SK-N-SH treated with all-trans-retinoic acid at 6 μM for 48 hours (cell line): Measurements from ENCODE around the gene CLPTM1L.

Experiments
- ATAC-seq: fragments of 200-7000 bp; cut with Tn5 transposase; 3 replicates; pipeline ENCODE4 v1.9.1; 2020; ENCODE audit warnings: mild to moderate bottlenecking, moderate library complexity
- ARNTL ChIP-seq: fragments of 450-650 bp; formaldehyde crosslinking; IDR thresholded peaks from 2 replicates; pipeline ENCODE4 v1.5.0; 2020; ENCODE audit warnings: low read depth, mild to moderate bottlenecking, moderate library complexity, borderline replicate concordance
- BACH2 ChIP-seq: fragments of 250-450 bp; sonication (Bioruptor Pico); IDR thresholded peaks from 2 replicates; pipeline ENCODE4 v1.9.0; 2021; ENCODE audit warnings: mild to moderate bottlenecking, borderline replicate concordance
- CSDC2 ChIP-seq: fragments of 250-450 bp; sonication (Bioruptor Pico); IDR thresholded peaks from 2 replicates; pipeline ENCODE4 v1.5.0; 2020; ENCODE audit warnings: mild to moderate bottlenecking, moderate library complexity
- ESRRG ChIP-seq: fragments of 250-450 bp; sonication (Bioruptor Pico); IDR thresholded peaks from 2 replicates; pipeline ENCODE4 v1.6.1; 2021; ENCODE audit warnings: mild to moderate bottlenecking
- GLIS3 ChIP-seq: fragments of 250-450 bp; sonication (Bioruptor Pico); IDR thresholded peaks from 2 replicates; pipeline ENCODE4 v1.5.0; 2020; ENCODE audit warnings: mild to moderate bottlenecking, moderate library complexity
- OSR1 ChIP-seq: fragments of 250-450 bp; sonication (Bioruptor Pico); IDR thresholded peaks from 2 replicates; pipeline ENCODE4 v1.8.0; 2022; ENCODE audit warnings: moderate library complexity, mild to moderate bottlenecking, inconsistent platforms
- PPARA ChIP-seq: fragments of 250-450 bp; sonication (Bioruptor Pico); IDR thresholded peaks from 2 replicates; pipeline ENCODE4 v1.5.0; 2020; ENCODE audit warnings: mild to moderate bottlenecking, borderline replicate concordance
- RARB ChIP-seq: fragments of 250-450 bp; sonication (Bioruptor Pico); IDR thresholded peaks from 2 replicates; pipeline ENCODE4 v1.8.0; 2021; ENCODE audit warnings: mild to moderate bottlenecking, moderate library complexity
- SNAI2 ChIP-seq: fragments of 250-450 bp; sonication (Bioruptor Pico); IDR thresholded peaks from 2 replicates; pipeline ENCODE4 v1.5.0; 2020; ENCODE audit warnings: mild to moderate bottlenecking, moderate library complexity
- TCF4 ChIP-seq: fragments of 250-450 bp; sonication (Bioruptor Pico); IDR thresholded peaks from 2 replicates; pipeline ENCODE4 v1.8.0; 2021; ENCODE audit warnings: mild to moderate bottlenecking, moderate library complexity, borderline replicate concordance
- TOX ChIP-seq: fragments of 250-450 bp; sonication (Bioruptor Pico); IDR thresholded peaks from 2 replicates; pipeline ENCODE4 v1.8.0; 2021; ENCODE audit warnings: mild to moderate bottlenecking, moderate library complexity, borderline replicate concordance
- ZC3H10 ChIP-seq: fragments of 250-450 bp; sonication (Bioruptor Pico); IDR thresholded peaks from 2 replicates; pipeline ENCODE4 v1.5.1; 2021; ENCODE audit warnings: mild to moderate bottlenecking, moderate library complexity
- ZFP3 ChIP-seq: fragments of 250-450 bp; sonication (Bioruptor Pico); IDR thresholded peaks from 2 replicates; pipeline ENCODE4 v1.5.0; 2020; ENCODE audit warnings: mild to moderate bottlenecking, moderate library complexity
- ZFP30 ChIP-seq: fragments of 450-650 bp; formaldehyde crosslinking; IDR thresholded peaks from 2 replicates; pipeline ENCODE4 v1.5.0; 2022; ENCODE audit warnings: mild to moderate bottlenecking, moderate library complexity
- ZNF70 ChIP-seq: fragments of 450-650 bp; formaldehyde crosslinking; IDR thresholded peaks from 2 replicates; pipeline ENCODE4 v1.5.0; 2020; ENCODE audit warnings: mild to moderate bottlenecking, moderate library complexity
- ZNF8 ChIP-seq: fragments of 450-650 bp; formaldehyde crosslinking; IDR thresholded peaks from 2 replicates; pipeline ENCODE4 v1.5.0; 2020; ENCODE audit warnings: mild to moderate bottlenecking, moderate library complexity
- TF ChIP-seq, protein P1 (sequence below): fragments of 250-450 bp; sonication (Bioruptor Pico); IDR thresholded peaks from 2 replicates; pipeline ENCODE4 v1.5.1; 2020; ENCODE audit warnings: low read depth, mild to moderate bottlenecking, moderate library complexity
- TF ChIP-seq, protein P2 (sequence below): fragments of 250-450 bp; sonication (Bioruptor Pico); IDR thresholded peaks from 2 replicates; pipeline ENCODE4 v1.8.0; 2021; ENCODE audit warnings: low read depth, mild to moderate bottlenecking, moderate library complexity, borderline replicate concordance
- TF ChIP-seq, protein P3 (sequence below): fragments of 250-450 bp; sonication (Bioruptor Pico); IDR thresholded peaks from 2 replicates; pipeline ENCODE4 v1.5.0; 2020; ENCODE audit warnings: mild to moderate bottlenecking, moderate library complexity
- TF ChIP-seq, protein P4 (sequence below): fragments of 250-450 bp; sonication (Bioruptor Pico); IDR thresholded peaks from 2 replicates; pipeline ENCODE4 v1.8.0; 2020; ENCODE audit warnings: mild to moderate bottlenecking, moderate library complexity, borderline replicate concordance
- TF ChIP-seq, protein P5 (sequence below): fragments of 250-450 bp; sonication (Bioruptor Pico); IDR thresholded peaks from 2 replicates; pipeline ENCODE4 v1.5.1; 2021; ENCODE audit warnings: mild to moderate bottlenecking, moderate library complexity

The CLPTM1L gene

DNA sequence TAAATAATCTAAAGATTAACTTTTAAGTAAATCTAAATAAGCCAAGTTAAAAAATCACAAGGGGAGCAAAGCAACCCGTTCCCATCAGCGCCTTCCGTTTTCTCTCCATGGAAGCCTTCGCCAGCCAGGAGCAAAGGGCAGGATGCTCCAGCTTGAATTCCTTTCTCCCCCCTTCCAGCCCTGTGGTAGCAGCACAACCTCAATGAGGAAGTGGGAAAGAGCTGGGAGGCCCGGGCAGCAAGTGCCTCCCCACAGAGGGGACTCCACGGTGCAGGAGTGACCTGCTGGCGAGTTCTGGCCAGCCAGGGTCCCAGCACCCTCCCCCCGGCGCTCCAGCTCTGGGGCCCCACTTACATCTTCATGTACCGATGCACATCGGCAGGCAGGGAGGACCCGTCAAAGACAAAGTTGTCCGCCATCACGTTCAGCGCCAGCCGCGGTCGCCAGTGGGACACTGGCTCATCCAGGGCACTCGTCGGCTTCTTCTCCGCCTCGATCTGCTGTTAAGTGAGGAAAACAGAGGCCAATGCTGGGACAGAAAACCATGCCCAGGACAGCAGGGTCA is 6.3 kb downstream of the CLPTM1L start:
- TF ChIP-seq OSR1 (no peak), ZNF70 (CRISPR knock-in tag) (no peak), ZFP30 (CRISPR knock-in tag) (no peak), ESRRG (CRISPR knock-in tag) (no peak), RARB (CRISPR knock-in tag) (no peak), ZNF8 (CRISPR knock-in tag) (no peak), TCF4 (CRISPR knock-in tag) (no peak), ZC3H10 (CRISPR knock-in tag) (no peak), BACH2 (no peak), PPARA (no peak), GLIS3 (CRISPR knock-in tag) (no peak), TOX (CRISPR knock-in tag) (no peak), ARNTL (CRISPR knock-in tag) (no peak), ZFP3 (CRISPR knock-in tag) (no peak)
- TF ChIP-seq, protein P1, sequence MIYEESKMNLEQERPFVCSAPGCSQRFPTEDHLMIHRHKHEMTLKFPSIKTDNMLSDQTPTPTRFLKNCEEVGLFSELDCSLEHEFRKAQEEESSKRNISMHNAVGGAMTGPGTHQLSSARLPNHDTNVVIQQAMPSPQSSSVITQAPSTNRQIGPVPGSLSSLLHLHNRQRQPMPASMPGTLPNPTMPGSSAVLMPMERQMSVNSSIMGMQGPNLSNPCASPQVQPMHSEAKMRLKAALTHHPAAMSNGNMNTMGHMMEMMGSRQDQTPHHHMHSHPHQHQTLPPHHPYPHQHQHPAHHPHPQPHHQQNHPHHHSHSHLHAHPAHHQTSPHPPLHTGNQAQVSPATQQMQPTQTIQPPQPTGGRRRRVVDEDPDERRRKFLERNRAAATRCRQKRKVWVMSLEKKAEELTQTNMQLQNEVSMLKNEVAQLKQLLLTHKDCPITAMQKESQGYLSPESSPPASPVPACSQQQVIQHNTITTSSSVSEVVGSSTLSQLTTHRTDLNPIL (CRISPR knock-in tag) = no peak
- TF ChIP-seq, protein P2, sequence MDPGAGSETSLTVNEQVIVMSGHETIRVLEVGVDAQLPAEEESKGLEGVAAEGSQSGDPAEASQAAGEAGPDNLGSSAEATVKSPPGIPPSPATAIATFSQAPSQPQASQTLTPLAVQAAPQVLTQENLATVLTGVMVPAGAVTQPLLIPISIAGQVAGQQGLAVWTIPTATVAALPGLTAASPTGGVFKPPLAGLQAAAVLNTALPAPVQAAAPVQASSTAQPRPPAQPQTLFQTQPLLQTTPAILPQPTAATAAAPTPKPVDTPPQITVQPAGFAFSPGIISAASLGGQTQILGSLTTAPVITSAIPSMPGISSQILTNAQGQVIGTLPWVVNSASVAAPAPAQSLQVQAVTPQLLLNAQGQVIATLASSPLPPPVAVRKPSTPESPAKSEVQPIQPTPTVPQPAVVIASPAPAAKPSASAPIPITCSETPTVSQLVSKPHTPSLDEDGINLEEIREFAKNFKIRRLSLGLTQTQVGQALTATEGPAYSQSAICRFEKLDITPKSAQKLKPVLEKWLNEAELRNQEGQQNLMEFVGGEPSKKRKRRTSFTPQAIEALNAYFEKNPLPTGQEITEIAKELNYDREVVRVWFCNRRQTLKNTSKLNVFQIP (CRISPR knock-in tag) = no peak
- TF ChIP-seq, protein P3, sequence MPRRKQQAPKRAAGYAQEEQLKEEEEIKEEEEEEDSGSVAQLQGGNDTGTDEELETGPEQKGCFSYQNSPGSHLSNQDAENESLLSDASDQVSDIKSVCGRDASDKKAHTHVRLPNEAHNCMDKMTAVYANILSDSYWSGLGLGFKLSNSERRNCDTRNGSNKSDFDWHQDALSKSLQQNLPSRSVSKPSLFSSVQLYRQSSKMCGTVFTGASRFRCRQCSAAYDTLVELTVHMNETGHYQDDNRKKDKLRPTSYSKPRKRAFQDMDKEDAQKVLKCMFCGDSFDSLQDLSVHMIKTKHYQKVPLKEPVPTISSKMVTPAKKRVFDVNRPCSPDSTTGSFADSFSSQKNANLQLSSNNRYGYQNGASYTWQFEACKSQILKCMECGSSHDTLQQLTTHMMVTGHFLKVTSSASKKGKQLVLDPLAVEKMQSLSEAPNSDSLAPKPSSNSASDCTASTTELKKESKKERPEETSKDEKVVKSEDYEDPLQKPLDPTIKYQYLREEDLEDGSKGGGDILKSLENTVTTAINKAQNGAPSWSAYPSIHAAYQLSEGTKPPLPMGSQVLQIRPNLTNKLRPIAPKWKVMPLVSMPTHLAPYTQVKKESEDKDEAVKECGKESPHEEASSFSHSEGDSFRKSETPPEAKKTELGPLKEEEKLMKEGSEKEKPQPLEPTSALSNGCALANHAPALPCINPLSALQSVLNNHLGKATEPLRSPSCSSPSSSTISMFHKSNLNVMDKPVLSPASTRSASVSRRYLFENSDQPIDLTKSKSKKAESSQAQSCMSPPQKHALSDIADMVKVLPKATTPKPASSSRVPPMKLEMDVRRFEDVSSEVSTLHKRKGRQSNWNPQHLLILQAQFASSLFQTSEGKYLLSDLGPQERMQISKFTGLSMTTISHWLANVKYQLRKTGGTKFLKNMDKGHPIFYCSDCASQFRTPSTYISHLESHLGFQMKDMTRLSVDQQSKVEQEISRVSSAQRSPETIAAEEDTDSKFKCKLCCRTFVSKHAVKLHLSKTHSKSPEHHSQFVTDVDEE (CRISPR knock-in tag) = no peak
- ATAC-seq = no peak

DNA sequence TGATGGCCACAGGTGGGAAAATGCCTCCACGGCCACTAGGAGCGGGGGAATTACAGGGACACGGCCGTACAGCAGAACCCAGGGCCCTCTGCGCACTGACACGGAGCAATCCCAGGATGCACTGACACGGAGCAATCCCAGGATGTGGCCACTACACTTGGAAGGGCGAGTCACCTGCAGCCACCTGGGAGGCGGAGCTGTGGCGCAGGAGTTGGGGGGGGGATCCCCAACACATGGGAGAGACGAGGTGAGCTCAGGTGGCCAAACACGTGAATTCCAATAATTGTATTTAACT is 6.8 kb downstream of the CLPTM1L start:
- no peak for ATAC-seq
- TF ChIP-seq, protein P4, sequence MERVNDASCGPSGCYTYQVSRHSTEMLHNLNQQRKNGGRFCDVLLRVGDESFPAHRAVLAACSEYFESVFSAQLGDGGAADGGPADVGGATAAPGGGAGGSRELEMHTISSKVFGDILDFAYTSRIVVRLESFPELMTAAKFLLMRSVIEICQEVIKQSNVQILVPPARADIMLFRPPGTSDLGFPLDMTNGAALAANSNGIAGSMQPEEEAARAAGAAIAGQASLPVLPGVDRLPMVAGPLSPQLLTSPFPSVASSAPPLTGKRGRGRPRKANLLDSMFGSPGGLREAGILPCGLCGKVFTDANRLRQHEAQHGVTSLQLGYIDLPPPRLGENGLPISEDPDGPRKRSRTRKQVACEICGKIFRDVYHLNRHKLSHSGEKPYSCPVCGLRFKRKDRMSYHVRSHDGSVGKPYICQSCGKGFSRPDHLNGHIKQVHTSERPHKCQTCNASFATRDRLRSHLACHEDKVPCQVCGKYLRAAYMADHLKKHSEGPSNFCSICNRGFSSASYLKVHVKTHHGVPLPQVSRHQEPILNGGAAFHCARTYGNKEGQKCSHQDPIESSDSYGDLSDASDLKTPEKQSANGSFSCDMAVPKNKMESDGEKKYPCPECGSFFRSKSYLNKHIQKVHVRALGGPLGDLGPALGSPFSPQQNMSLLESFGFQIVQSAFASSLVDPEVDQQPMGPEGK = no peak
- no peak for TF ChIP-seq ESRRG (CRISPR knock-in tag)
- no peak for TF ChIP-seq ZNF8 (CRISPR knock-in tag)
- TF ChIP-seq ARNTL (CRISPR knock-in tag) = no peak
- no peak for TF ChIP-seq GLIS3 (CRISPR knock-in tag)
- TF ChIP-seq, protein P5, sequence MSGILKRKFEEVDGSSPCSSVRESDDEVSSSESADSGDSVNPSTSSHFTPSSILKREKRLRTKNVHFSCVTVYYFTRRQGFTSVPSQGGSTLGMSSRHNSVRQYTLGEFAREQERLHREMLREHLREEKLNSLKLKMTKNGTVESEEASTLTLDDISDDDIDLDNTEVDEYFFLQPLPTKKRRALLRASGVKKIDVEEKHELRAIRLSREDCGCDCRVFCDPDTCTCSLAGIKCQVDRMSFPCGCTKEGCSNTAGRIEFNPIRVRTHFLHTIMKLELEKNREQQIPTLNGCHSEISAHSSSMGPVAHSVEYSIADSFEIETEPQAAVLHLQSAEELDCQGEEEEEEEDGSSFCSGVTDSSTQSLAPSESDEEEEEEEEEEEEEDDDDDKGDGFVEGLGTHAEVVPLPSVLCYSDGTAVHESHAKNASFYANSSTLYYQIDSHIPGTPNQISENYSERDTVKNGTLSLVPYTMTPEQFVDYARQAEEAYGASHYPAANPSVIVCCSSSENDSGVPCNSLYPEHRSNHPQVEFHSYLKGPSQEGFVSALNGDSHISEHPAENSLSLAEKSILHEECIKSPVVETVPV (CRISPR knock-in tag) = no peak
- no peak for TF ChIP-seq CSDC2 (CRISPR knock-in tag)
- no peak for TF ChIP-seq OSR1
- TF ChIP-seq PPARA = no peak
- TF ChIP-seq ZNF70 (CRISPR knock-in tag) = no peak
- TF ChIP-seq ZFP30 (CRISPR knock-in tag) = no peak
- TF ChIP-seq SNAI2 (CRISPR knock-in tag) = no peak
- TF ChIP-seq, protein P3 (CRISPR knock-in tag) = no peak
- TF ChIP-seq, protein P2 (CRISPR knock-in tag) = no peak
